Globus pallidus (tissue), 1 donor: ENCODE measurements around the gene AUTS2.

Experiments
- DNase-seq: peaks from one replicate; pipeline ENCODE4 v3.0.0-alpha.2; 2015; ENCODE audit warnings: low spot score

Gene AUTS2

DNA sequence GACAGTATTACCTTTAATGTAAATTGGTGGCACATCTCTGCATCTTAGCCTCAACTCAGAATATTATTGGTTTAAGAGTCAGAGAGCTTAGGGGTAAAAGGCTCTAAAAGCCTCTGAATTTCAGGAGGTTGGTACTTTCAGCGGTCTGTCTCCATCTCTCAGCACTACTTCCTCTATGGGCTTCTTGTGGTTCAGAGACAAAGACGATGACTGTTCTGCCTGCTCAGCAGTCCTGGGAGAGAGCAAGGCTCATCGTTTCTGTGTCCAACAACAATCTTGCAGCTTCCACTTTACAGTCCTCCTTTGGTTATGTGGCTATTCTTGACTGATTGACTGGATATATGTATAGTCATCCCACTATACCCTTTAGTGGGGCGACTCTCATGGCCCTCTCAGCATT, 394.7 kb downstream of the AUTS2 start:
- peak; percentile 56 for DNase-seq

DNA sequence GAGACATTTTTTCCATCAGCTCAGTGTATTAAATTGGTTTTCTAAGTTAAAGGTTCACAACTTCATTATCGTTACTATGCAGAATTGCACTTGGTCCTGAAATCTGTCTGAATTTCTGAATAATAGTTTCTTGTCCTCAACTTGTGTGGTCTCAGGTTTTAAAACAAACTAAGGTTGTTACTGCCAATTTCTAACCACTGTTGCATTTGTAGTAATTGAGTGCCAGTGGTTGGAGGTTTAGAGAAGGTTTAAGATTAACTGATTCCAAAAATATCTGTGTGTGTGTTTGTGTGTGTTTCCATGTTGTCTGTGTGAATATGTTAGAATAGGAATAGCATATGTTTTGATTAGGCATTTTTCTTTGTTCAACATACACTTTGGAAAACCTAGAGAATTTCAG, 395.9 kb downstream of the AUTS2 start:
- DNase-seq, result no peak

GRCh38 chr7:69994886-69995542, 396.7 kb downstream of the AUTS2 start:
- peak; percentile 31 for DNase-seq

- DNase-seq, result no peak
Measured at GRCh38 chr7:69996121-69996520, 397.8 kb downstream of the AUTS2 start.

- DNase-seq, result no peak
Measured at GRCh38 chr7:70000737-70001348, 402.6 kb downstream of the AUTS2 start.

- no peak for DNase-seq
Measured at GRCh38 chr7:70005480-70005879, 407.2 kb downstream of the AUTS2 start.

DNA sequence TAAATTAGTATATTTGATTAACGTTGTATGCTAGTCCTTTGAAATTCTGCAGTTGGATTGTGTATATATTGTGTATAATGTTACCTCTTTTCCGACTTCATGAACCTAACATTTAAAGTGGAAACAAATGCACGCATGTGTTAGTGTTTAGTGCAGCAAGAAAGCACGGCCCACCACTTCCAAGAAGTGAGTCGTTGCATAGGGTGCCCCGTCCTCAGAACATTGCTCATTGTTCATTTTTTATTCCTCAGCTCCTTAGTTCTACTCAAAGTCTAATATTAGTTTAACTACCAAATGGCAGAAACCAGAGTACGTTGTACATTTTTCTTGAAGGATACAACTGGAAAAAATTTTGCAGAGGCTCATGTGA, 407.6 kb downstream of the AUTS2 start:
- no peak for DNase-seq

DNA sequence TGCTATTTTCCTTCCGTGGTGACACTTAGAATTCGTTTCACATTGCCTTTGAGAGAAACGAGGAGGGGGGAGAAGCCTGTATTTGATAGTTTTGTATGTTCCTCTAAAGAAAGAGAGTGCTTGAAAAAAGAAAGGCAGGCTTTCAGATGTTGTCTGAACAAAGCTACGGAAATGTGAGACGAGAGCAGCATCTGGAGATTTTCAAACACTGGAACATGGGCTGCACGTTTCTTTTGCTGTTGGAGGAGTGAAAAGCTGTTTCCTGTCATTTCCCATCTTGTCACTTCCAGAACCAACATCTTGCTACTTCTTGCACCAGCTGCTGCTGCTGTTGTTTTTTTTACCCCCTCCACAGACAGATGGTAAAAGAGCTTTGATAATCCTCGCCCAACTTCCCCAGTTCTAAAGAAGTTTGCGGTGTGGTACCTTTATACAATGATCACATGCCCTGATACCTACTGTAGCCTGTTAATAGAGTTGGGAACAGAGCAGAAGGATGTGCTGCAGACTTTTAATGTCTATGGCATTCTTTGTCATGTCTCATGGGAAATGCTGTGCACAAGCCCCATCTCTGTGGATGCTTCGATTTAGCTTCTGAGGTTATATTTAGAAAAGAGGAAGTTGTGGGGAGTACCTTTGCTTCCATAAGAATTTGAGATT, 408.1 kb downstream of the AUTS2 start:
- DNase-seq, result no peak

DNA sequence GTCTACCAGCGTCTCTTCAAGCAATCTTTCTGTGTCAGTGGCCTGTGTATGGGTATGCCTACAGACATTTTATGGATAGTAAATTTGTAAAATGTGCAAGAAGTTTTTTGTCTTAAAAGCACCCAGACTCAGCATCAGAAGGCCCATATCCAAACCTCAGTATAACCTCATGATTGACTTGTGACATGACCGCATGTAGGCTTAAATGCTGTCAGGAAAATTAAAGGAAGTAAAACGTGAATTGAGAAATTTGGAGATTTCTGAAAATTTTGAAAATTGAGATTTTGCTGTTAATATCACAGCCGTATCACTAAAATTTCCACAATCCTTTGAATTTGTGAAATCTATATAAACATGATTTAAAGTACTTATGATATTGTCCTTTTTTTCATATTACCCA, 410.2 kb downstream of the AUTS2 start:
- no peak for DNase-seq

DNA sequence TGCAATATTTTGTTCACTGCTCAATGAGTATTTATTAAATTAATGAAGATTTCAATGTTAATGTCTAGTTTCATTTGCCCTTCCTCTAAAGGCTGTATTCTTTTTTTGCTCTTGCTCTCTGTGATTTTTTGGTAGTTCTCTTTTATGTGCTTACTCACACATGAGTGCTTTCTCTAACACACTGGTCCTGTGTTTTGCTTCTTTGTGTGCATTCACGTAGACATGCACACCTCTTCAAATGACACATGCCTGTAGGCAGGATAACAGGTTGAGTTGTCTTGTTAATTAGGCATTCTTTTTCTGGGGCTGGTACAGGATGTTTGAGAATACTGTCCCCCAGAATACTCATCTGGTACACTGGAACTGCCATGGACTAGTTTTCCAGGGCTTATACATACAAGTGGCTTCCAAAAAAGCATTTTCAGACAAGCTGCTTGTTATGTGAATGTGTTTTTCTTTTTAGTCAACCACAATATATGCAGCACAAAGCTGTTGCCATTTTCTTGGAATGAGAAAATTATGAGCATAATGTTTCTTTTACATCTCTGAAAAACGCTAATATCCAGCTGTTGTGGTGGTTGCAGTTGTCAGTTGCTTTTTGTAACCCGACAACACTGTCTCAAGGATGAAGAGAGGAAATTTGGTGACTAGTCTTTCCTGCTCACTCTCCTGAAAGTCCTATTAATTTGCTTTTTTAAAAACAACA, 416.4 kb downstream of the AUTS2 start:
- DNase-seq, result no peak

GRCh38 chr7:70015353-70015752, 417.1 kb downstream of the AUTS2 start:
- no peak for DNase-seq

GRCh38 chr7:70016044-70016770, 417.9 kb downstream of the AUTS2 start:
- DNase-seq, result no peak

DNA sequence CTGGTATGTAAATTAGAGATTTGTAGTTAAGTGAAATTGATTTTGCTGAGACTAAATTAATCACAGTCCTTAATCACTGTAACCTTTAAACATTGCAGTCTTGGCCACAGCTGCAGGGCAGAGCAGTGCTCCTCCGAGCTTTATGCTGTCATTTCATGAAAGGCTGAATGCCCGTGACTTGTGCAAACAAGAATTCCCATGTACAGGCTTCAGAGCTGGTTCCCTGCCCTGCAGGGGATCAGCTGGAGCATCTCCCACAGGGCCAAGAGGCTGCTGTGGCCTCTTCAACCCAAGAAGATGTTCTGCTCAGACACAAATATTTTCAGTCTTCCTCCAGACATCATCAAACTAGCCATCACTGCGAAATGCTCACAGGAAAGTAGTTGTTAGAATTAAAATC, 419.1 kb downstream of the AUTS2 start:
- no peak for DNase-seq

GRCh38 chr7:70018700-70019099, 420.4 kb downstream of the AUTS2 start:
- no peak for DNase-seq

DNA sequence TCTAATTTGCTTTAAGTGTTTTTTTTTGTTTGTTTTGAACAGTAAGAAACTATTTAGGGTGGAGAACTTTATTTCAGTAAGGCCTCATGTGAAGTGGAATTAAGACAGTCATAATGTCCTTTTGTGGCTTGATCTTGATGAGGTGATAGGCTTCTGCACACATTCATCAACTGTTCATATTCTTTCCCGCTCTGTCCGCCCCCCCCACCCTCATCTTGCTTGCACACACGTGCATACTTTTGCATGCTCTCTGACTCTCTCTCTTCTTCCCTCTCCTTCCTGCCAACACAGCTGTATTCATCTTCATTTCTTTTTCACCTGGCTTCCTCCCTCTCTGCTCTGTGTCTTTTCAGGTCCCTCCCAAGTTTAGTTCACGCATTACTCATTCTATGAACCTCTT, 429.6 kb downstream of the AUTS2 start:
- DNase-seq, result no peak

DNA sequence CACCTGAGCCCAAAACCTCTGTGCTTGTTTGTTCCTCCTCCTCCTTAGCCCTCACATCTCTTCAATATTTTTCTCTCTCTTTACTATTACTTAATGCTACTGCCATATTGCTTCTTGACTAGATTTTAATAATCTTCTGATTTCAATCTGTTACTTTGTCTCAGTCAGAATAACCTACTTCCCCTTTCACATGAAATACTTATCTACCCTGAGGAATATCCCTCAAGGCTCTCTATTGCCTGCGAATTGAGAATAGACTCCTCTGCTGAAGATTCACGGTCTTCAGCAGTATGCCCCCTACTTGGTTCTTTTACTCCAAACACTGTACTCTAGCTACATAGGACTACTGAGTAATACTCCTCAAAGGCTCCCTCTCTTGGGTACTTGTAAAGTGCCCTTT, 430.3 kb downstream of the AUTS2 start:
- DNase-seq, result no peak

GRCh38 chr7:70029993-70030392, 431.7 kb downstream of the AUTS2 start:
- no peak for DNase-seq

DNA sequence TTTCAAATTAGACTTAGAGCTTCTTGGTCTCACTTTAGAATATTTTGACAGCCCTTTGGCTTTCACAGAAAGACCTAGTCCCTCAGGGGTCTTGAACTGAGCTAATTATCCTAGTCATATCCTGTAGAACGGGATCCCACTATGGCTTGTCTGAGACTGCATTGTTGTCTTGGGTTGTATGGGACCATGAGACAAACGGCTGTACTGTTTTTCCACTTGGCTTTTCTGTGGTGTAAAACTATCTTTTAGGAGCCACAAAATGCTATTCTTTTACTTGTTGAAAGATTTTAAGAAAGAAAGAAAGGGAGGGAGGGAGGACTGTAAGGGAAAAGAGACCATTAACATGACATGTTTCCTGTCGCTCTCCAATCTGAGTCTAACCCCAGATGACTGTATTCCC, 432.5 kb downstream of the AUTS2 start:
- no peak for DNase-seq

DNA sequence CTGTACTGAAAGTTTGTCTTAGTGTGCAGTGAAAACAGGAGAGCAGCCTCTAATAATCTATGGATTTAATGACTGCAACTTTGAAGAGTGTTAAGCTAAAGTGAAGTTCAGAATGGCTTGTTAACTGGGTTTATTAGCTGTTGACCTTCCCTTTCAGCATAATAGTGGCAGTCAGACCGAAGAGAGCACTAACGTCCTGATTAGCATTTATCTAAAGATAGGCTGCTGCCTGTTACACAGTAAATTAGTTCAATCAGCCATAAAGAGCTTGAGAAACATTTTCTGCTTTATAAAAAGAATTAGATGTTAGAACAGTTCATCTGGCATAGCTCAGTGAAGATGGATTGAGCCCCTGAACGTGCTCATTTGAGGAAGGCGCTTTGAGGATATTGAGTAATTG, 433.0 kb downstream of the AUTS2 start:
- DNase-seq, result no peak

- no peak for DNase-seq
Measured at GRCh38 chr7:70032649-70033048, 434.4 kb downstream of the AUTS2 start.

- DNase-seq, result no peak
Measured at GRCh38 chr7:70033226-70033625, 435.0 kb downstream of the AUTS2 start.

DNA sequence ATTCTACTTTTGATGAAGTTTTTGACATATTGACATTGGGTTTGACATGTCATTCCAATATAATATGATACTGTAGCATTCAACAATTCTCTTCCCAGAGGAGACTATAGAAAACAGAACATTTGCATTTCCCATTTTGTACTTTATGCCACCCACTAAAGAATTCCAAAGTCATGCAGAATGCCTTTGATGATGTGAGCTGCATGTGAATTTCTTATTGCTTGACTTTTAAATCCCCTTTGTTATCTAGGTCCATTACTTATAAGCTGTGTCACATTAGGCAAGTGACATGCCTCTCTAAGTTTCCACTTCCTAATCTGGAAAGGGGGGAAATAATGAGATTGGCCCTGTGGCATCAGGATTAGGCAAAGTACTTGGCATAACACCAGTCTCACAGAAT, 436.7 kb downstream of the AUTS2 start:
- no peak for DNase-seq
